SK-N-SH (cell line): Measurements from ENCODE around the gene GPR137.
"Not testable (repeated sequence)": the region's sequence is repeated elsewhere in the genome, so short reads cannot be mapped to it uniquely, and the experiment has no call there.

Experiments used
- GABPA ChIP-seq: IDR thresholded peaks from 2 replicates; pipeline ENCODE4 v1.4.0; 2012; ENCODE audit warnings: low read depth, mild to moderate bottlenecking
- RFX5 ChIP-seq: IDR thresholded peaks from 2 replicates; pipeline ENCODE4 v1.6.1; 2012; ENCODE audit warnings: mild to moderate bottlenecking, improper control_type of control experiment, low read length
- TF ChIP-seq, protein P1 (sequence below): IDR thresholded peaks from 2 replicates; pipeline ENCODE4 v1.4.0; 2012; ENCODE audit warnings: low read depth, borderline replicate concordance

DNA sequence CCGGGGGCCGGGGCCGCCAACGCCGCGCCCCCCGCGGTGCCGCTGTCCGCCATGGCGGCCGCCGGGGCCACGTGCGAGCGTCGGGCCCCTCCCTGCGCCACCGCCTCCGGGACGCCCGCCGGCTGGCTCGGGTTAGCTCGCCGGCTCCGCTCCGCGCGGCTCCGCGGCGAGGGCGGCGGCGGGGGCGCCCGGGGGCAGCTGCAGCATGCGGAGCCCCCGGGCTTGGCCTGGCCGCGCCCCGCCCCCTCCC lies 39.1 kb upstream of the GPR137 start:
- not testable (repeated sequence) for TF ChIP-seq RFX5, GABPA
- TF ChIP-seq, protein P1, sequence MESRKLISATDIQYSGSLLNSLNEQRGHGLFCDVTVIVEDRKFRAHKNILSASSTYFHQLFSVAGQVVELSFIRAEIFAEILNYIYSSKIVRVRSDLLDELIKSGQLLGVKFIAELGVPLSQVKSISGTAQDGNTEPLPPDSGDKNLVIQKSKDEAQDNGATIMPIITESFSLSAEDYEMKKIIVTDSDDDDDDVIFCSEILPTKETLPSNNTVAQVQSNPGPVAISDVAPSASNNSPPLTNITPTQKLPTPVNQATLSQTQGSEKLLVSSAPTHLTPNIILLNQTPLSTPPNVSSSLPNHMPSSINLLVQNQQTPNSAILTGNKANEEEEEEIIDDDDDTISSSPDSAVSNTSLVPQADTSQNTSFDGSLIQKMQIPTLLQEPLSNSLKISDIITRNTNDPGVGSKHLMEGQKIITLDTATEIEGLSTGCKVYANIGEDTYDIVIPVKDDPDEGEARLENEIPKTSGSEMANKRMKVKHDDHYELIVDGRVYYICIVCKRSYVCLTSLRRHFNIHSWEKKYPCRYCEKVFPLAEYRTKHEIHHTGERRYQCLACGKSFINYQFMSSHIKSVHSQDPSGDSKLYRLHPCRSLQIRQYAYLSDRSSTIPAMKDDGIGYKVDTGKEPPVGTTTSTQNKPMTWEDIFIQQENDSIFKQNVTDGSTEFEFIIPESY = not testable (repeated sequence)
